ENCODE data around the gene CACNB4.
"Not testable (repeated sequence)": the region's sequence is repeated elsewhere in the genome, so short reads cannot be mapped to it uniquely, and the experiment has no call there.

The CACNB4 gene

DNA sequence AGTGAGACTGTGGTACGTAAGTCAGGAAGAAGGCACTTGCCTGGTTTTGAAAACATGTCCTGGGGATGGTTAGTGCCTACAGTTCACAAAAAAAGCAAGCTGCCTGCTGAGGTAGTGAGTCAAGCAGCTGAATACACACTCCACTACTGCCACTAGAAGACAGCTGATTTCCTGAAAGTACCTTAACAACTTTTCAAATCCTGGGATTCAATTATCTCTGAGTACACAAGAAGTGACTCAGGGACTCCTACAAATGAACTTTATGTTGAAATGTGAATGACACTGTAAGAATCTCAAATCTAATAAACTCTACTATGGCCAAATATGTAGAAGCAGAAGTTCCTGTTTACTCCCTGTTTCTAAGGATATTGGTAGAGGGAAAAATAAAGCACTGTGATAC lies 212.6 kb downstream of the CACNB4 start:
- peak; percentile 43 for DNase-seq

DNA sequence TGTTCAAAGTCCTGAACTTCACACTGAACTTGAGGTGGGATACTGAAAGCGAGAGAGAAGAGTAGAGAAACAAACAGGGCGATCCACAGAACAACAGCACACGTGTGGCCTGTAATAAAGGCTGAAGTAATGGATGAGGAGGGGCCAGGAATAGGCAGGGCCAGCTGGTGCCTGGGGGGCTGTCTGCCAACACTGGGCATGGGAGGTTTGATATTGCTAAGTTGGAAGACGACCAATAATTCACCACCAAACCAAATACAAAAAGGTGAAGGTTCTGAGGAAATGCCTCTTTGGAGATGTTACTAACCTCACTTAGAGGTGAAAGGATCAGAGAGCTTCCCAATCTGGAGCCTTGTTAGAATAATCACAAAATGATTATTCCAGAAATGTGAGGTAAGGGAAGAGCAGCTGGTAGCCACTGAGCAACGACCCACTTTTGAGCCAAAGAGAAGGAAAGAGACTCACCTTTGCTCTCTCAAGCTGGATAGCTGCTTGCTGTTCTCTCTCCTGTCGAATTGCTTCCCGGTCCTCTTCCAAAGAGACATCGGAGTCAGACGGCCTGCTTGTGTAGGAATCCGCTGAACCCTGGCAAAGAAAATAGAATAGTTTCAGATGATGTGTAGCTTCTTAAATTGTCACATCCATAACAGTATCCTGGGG lies 215.9 kb downstream of the CACNB4 start:
- DNase-seq, result no peak

DNA sequence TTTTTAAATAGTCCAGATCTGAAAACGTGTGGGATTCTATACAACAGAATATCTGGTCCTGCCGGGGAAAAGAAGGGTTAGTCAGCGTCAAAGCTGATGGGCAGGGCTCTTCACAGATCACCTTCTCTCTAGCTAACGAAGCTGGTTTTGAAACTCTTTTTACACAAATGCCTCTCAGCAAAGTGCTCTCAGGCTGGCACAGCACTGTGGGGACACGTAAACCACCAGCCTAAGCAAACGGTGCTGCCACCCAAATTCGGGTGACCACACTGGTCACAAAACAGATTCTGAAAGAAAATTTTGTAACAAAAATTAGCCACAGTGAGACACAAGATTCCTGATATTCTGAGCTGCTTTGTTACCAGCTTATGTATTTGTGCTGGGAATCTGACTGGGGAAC lies 217.5 kb downstream of the CACNB4 start:
- DNase-seq, result no peak

- DNase-seq, result no peak
These were observed 218.3 kb downstream of the CACNB4 start for GRCh38 chr2:151880586-151880985.

DNA sequence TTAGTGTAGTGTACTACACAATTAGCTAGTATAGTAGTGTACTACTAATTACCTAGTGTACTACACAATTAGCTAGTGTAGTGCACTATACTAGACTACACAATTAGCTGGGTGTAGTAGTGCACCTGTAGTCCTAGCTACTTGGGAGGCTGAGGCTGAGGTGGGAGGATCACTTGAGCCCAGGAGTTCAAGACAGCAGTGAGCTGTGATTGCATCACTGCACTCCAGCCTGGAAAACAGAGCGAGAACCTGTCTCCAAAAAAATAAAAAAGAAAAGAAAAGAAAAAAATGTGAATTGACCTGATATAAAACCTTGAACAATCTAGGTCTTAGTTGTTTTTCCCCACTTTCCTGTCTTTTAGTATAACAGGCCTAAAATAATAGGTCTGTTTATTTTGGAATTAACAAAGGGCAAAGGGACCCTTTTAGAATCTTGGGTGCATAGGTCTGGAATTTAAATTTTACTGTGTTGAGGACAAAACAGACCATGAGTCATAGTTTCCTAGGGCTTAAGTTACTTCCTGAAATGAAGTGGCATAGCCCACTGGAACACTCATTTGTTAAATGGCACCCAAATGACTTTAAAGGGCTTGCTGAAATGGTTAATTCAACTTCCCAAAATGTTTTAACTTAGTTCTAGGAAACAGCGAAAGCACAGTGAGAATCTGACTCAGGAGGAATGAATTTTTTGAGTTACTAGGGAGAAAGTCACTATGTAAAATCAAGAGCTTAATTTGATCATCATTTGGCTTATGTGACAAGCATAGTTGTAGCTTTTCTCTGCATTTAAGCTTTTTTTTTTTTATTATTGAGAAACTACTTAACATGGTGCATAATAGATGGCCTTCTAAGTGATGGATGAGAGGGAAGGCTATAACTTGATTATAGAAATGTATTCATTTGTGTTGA lies 219.9 kb downstream of the CACNB4 start:
- DNase-seq, result no peak

GRCh38 chr2:151878204-151878603 lies 220.6 kb downstream of the CACNB4 start:
- no peak for DNase-seq

DNA sequence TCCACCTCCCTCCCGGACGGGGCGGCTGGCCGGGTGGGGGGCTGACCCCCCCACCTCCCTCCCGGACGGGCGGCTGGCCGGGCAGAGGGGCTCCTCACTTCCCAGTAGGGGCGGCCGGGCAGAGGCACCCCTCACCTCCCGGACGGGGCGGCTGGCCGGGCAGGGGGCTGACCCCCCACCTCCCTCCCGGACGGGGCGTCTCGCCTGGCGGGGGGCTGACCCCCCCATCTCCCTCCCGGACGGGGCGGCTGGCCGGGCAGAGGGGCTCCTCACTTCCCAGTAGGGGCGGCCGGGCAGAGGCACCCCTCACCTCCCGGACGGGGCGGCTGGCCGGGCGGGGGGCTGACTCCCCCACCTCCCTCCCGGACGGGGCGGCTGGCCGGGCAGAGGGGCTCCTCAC lies 223.2 kb downstream of the CACNB4 start:
- not testable (repeated sequence) for DNase-seq

DNA sequence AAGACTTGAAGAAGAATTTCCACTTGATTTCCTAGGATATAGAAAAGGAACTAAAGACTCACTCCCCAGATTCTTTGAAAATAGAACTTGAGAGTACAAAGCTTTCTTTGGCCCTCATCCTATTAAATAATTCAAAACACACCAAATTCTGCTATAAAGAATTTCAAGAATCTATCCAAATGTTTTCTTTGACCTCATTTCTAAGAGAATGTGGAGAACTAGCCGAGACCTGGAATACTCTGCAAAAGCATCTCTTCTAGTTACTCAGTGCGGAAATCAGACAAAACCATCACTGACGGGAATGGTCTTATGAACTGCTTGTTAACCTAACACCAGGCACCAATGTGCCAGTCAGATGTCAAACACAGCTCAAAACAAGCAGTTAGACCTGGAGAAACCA lies 226.4 kb downstream of the CACNB4 start:
- DNase-seq, result no peak

DNA sequence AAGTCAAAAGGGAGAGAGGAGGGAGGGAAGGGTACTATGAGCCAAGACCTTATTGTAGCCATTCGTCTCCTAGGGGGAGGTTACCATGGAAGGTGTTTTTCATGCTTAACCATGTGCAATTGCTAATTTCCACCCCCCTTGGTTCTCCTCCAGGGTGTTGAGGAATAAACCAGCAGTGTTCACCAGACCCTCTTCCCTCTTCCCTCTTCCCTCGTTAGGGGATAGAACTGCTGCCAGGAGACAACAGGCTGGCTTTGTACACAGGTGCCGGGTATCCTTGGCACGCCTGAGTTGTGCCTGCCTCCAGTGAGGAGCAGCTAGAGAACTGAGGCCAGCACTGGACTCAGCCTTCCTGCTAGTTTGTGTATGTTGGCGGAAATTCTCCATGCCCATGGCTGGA lies 229.6 kb downstream of the CACNB4 start:
- DNase-seq, result no peak

DNA sequence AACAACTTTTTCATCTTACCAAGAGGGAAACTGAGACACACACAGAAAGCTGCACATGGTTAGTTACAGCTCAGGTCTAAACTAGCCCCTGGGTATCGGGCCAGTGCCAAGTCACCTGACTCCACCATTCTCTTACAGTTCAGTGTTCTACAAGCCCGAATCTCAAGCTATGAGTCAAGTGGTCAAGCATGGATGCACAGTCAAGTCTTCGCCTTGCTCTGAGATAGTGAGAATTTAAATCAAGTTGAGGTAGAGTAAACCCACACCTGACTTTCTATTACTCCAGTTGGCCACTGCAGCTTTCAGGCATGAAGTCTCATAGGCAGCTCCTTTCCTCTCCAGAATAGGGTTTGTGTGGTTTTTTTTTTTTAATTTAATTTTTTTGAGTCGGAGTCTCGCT lies 236.1 kb downstream of the CACNB4 start:
- DNase-seq, result peak; percentile 39

GRCh38 chr2:151861174-151861573 lies 237.7 kb downstream of the CACNB4 start:
- DNase-seq, result no peak

- no peak for DNase-seq
These were observed 238.2 kb downstream of the CACNB4 start for GRCh38 chr2:151860613-151861146.

DNA sequence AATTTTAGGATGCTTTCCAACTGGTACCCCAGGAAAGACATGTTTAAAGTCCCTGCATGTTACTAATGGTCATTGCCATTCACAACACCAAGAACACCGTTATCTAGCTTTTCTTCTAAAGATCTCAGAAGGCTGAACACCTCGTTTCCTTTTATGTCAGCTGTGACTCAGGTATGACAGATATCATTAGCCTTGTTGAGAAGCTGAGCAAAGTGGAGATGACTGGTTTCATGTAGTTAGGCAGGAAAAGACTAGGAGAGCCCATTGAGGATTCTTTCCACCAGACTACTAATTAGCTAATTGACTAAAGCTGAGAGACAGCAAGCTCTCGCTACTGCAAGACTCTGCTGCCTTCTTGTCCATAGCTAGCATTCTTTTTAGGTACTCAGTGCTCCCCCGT lies 238.6 kb downstream of the CACNB4 start:
- DNase-seq, result no peak

- DNase-seq, result no peak
These were observed 241.2 kb downstream of the CACNB4 start for GRCh38 chr2:151857650-151858049.

GRCh38 chr2:151855111-151855510 lies 243.7 kb downstream of the CACNB4 start:
- DNase-seq, result no peak

GRCh38 chr2:151853070-151853758 lies 245.6 kb downstream of the CACNB4 start:
- no peak for DNase-seq

- DNase-seq, result no peak
These were observed 246.4 kb downstream of the CACNB4 start for GRCh38 chr2:151852260-151853069.

DNA sequence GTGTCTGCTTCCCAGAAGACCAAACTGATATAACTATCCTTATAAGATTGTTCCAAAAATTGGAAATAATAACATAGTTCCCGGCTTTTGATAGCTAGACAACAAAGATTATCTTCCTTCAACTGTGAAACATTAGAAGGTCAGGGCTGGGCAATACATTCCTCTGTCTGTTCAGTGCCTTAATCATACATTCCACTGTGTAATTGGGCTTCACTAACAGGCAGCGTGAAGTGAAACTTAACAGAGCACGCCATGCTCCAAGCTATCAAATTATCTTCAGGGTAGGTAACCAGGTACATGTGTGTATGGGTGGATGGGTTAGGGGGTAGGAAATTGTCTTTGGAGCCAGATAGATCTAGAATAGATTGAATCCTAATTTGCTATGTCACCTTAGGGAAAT lies 247.1 kb downstream of the CACNB4 start:
- no peak for DNase-seq

GRCh38 chr2:151849413-151850010 lies 249.3 kb downstream of the CACNB4 start:
- no peak for DNase-seq

GRCh38 chr2:151845884-151846283 lies 253.0 kb downstream of the CACNB4 start:
- no peak for DNase-seq

DNA sequence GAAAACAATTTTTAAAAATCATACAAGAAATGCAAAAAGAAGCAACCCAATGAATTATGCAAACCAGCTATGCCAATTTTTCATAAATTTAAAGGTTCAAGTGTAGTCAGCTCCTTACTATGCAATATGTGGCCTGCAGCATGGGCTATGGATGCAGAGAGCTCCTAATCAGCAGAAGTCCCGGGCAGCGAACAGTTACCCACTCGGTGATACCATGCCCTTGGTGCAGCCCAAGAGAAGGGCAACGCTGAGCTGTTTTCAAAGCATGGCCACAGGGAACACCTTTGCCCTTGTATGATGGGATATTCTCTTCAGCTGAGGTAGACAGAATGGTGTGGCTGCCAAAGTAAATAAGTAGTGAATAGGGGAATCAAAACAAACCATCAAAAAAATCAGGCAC lies 253.4 kb downstream of the CACNB4 start:
- no peak for DNase-seq

DNA sequence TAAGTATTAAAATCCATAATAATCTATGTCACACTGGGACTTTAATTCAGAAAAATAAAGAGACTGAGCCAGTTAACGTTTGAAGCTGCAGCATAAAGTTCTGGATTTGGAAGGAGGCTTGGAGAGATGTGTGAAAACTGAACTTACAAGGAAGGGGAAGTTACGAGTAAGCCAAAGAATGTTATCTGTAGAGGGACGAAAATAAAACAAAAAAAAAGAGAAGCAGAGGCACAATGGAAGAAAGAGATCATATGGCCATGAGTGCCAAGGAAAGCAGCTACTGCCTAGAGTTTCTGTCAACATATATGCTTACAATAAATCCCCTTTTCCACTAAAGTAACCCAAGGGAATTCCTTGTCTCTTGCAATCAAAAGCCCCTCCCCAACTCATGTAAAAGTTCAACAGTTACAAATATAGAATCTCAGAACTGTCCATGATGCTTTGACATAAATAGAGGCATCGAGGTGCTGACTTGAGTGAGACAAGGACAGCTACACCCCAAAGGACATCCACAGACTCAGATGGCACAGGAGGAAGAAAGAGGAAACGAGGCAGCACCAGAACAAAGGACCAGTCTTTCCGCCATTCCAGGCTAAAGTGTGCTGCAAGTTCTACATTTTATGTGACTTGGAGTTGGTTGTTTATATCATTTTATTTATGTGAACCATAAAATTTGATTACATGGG lies 254.5 kb downstream of the CACNB4 start:
- DNase-seq, result no peak
